ENCODE data around the gene CENPU.
"Not testable (repeated sequence)": the region's sequence is repeated elsewhere in the genome, so short reads cannot be mapped to it uniquely, and the experiment has no call there.

CENPU gene

GRCh38 chr4:184733654-184734524 is at the start of gene CENPU:
Gene CENPU (minus strand): TSS chr4:184734096. CDS start chr4:184734062, 34 bp downstream.
- peak within 1 kb of the TSS; percentile 70 for H3K4me3 ChIP-seq (ENCODE audit: severe bottlenecking)
- peaks cover 24% of the 10 kb centered on the region for H3K4me1 ChIP-seq (ENCODE audit: insufficient read depth, poor library complexity, severe bottlenecking)
- peak; percentile 84 for ATAC-seq (ENCODE audit: low read depth)
- TF ChIP-seq, protein P1, sequence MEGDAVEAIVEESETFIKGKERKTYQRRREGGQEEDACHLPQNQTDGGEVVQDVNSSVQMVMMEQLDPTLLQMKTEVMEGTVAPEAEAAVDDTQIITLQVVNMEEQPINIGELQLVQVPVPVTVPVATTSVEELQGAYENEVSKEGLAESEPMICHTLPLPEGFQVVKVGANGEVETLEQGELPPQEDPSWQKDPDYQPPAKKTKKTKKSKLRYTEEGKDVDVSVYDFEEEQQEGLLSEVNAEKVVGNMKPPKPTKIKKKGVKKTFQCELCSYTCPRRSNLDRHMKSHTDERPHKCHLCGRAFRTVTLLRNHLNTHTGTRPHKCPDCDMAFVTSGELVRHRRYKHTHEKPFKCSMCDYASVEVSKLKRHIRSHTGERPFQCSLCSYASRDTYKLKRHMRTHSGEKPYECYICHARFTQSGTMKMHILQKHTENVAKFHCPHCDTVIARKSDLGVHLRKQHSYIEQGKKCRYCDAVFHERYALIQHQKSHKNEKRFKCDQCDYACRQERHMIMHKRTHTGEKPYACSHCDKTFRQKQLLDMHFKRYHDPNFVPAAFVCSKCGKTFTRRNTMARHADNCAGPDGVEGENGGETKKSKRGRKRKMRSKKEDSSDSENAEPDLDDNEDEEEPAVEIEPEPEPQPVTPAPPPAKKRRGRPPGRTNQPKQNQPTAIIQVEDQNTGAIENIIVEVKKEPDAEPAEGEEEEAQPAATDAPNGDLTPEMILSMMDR (IDR thresholded peaks at IDR 0.05; ENCODE audit: poor library complexity, severe bottlenecking): no peak
- H3K9me3 ChIP-seq (ENCODE audit: severe bottlenecking): no peaks in the 10 kb centered on the region
- peak; percentile 91 for DNase-seq (ENCODE audit: low spot score)
- no peaks in the 10 kb centered on the region for H3K27me3 ChIP-seq (ENCODE audit: insufficient read depth, poor library complexity, severe bottlenecking)
- peak within 1 kb of the TSS; percentile 74 for H3K27ac ChIP-seq (ENCODE audit: poor library complexity, severe bottlenecking)
- peaks cover 19% of the 10 kb centered on the region for H3K36me3 ChIP-seq (ENCODE audit: low read depth)

- Histone ChIP-seq H3K36me3 (ENCODE audit: low read depth) (peaks cover 11% of the 10 kb centered on the region; the same call in 1 of the 2 replicates), H3K27me3 (ENCODE audit: insufficient read depth, poor library complexity, severe bottlenecking) (no peaks in the 10 kb centered on the region), H3K9me3 (ENCODE audit: severe bottlenecking) (no peaks in the 10 kb centered on the region), H3K4me3 (ENCODE audit: severe bottlenecking) (no peak overlapping the region), H3K4me1 (ENCODE audit: insufficient read depth, poor library complexity, severe bottlenecking) (no peaks in the 10 kb centered on the region), H3K27ac (ENCODE audit: poor library complexity, severe bottlenecking) (no peak overlapping the region)
- TF ChIP-seq, protein P1 (IDR thresholded peaks at IDR 0.05; ENCODE audit: poor library complexity, severe bottlenecking): no peak
- DNase-seq (ENCODE audit: low spot score) (no peak), ATAC-seq (ENCODE audit: low read depth) (0 out of 3 replicates have a peak, but pooled peaks have one; percentile 19)
Measured at GRCh38 chr4:184782731-184783373, 49.0 kb upstream of the CENPU start.

- not testable (repeated sequence) for H3K27me3 ChIP-seq (ENCODE audit: insufficient read depth, poor library complexity, severe bottlenecking); DNase-seq (ENCODE audit: low spot score); H3K4me3 ChIP-seq (ENCODE audit: severe bottlenecking); H3K9me3 ChIP-seq (ENCODE audit: severe bottlenecking); H3K36me3 ChIP-seq (ENCODE audit: low read depth); ATAC-seq (ENCODE audit: low read depth); H3K27ac ChIP-seq (ENCODE audit: poor library complexity, severe bottlenecking); H3K4me1 ChIP-seq (ENCODE audit: insufficient read depth, poor library complexity, severe bottlenecking)
Measured at GRCh38 chr4:184779160-184779559, 45.3 kb upstream of the CENPU start.

DNA sequence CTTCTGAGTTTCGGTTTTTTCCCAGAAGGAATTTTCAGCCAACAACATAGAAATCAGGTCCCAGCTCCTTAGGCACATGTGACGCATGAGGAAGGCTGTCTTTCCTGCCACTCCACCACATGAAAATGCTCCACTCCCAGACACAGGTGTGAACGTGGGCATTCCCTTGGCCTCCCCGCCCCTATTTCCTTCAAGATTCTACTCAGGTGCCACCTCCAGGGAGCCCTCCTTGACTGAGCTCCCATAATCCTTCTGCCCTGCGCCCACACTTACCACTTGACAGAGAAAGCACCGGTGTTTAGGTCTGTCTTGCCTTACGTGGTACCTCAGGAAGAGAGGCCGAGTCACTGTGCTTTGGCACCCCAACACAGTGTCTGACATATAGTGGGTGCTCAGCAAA is 44.4 kb upstream of the CENPU start:
- DNase-seq (ENCODE audit: low spot score) (no peak), ATAC-seq (ENCODE audit: low read depth) (no peak)
- TF ChIP-seq, protein P1 (IDR thresholded peaks at IDR 0.05; ENCODE audit: poor library complexity, severe bottlenecking): no peak
- Histone ChIP-seq H3K36me3 (ENCODE audit: low read depth) (peaks cover 6% of the 10 kb centered on the region; the same call in 1 of the 2 replicates), H3K27me3 (ENCODE audit: insufficient read depth, poor library complexity, severe bottlenecking) (no peaks in the 10 kb centered on the region), H3K4me3 (ENCODE audit: severe bottlenecking) (no peak overlapping the region), H3K27ac (ENCODE audit: poor library complexity, severe bottlenecking) (no peak overlapping the region), H3K9me3 (ENCODE audit: severe bottlenecking) (no peaks in the 10 kb centered on the region), H3K4me1 (ENCODE audit: insufficient read depth, poor library complexity, severe bottlenecking) (no peaks in the 10 kb centered on the region)

GRCh38 chr4:184776821-184777220 is 42.9 kb upstream of the CENPU start:
- Histone ChIP-seq H3K27ac (ENCODE audit: poor library complexity, severe bottlenecking) (no peak overlapping the region), H3K4me1 (ENCODE audit: insufficient read depth, poor library complexity, severe bottlenecking) (no peaks in the 10 kb centered on the region), H3K9me3 (ENCODE audit: severe bottlenecking) (no peaks in the 10 kb centered on the region), H3K4me3 (ENCODE audit: severe bottlenecking) (no peak overlapping the region), H3K36me3 (ENCODE audit: low read depth) (peaks cover 4% of the 10 kb centered on the region; the same call in 1 of the 2 replicates), H3K27me3 (ENCODE audit: insufficient read depth, poor library complexity, severe bottlenecking) (no peaks in the 10 kb centered on the region)
- ATAC-seq (ENCODE audit: low read depth) (no peak), DNase-seq (ENCODE audit: low spot score) (no peak)
- TF ChIP-seq, protein P1 (IDR thresholded peaks at IDR 0.05; ENCODE audit: poor library complexity, severe bottlenecking): no peak

All from RWPE2 (cell line).